PC-9 (cell line): ENCODE results near the gene SLC7A6.

Experiments used
- EZH2 ChIP-seq: fragments of 200-600 bp; sonication (generic); IDR thresholded peaks from 2 replicates; pipeline ENCODE4 v1.8.0; 2017; ENCODE audit warnings: antibody characterized with exemption, low read depth
- TF ChIP-seq, protein P1 (sequence below): fragments of 200-600 bp; sonication (generic); conservative IDR thresholded peaks from 2 replicates; pipeline ENCODE4 v1.6.1; 2017; ENCODE audit warnings: mixed run types, antibody characterized with exemption, mild to moderate bottlenecking, moderate library complexity

DNA sequence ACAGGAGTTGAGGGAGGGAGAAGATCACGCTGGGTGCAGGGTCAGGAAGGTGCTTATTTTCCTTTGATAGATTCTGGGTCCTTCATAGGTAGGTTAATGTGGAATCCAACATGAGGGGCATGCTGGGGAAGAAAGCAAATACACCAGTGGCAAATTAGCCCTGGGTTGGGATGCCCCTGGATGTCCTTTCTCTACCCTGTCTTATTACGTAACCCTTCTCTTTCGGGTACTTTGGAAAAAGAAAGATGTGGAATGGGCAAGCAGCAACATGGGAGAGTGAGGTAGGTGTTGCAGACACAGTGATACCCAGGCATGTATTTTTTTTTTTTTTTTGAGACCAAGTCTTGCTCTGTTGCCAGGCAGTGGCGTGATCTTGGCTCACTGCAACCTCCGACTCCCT lies 9.1 kb downstream of the SLC7A6 start:
- TF ChIP-seq, protein P1, sequence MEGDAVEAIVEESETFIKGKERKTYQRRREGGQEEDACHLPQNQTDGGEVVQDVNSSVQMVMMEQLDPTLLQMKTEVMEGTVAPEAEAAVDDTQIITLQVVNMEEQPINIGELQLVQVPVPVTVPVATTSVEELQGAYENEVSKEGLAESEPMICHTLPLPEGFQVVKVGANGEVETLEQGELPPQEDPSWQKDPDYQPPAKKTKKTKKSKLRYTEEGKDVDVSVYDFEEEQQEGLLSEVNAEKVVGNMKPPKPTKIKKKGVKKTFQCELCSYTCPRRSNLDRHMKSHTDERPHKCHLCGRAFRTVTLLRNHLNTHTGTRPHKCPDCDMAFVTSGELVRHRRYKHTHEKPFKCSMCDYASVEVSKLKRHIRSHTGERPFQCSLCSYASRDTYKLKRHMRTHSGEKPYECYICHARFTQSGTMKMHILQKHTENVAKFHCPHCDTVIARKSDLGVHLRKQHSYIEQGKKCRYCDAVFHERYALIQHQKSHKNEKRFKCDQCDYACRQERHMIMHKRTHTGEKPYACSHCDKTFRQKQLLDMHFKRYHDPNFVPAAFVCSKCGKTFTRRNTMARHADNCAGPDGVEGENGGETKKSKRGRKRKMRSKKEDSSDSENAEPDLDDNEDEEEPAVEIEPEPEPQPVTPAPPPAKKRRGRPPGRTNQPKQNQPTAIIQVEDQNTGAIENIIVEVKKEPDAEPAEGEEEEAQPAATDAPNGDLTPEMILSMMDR = no peak
- no peak for TF ChIP-seq EZH2
